B cell (primary cell): Measurements from ENCODE around the gene CATSPERD. TPM values are rescaled to one million over a fixed set of nuclear protein-coding genes. Genes with fewer than 3 reads are reported as not detected.
A peak's percentile ranks its signal among the peaks of the same experiment; 100 is the strongest.

Experiments used
- ATAC-seq: fragments of 200-7000 bp; cut with Tn5 transposase; one replicate; pipeline ENCODE4 v1.10.0; 2021; ENCODE audit warnings: low read depth, mild to moderate bottlenecking, moderate number of reproducible peaks, moderate library complexity
- CTCF ChIA-PET: fragments of 350-600 bp; sonication (Branson Sonifier 250); formaldehyde crosslinking; loops from one replicate; lab custom pipeline; 2021; ENCODE audit warnings: antibody characterized with exemption, inconsistent platforms; lab: Charles Lee
- POLR2A ChIA-PET: fragments of 350-600 bp; sonication (Branson Sonifier 250); formaldehyde crosslinking; loops from one replicate; lab custom pipeline; 2021; ENCODE audit warnings: antibody characterized with exemption; lab: Charles Lee
- DNase-seq: peaks from one replicate; pipeline ENCODE4 v3.0.0; 2013
- H2AFZ ChIP-seq: 2 replicates; pipeline ENCODE4 v1.6.1; 2012; ENCODE audit warnings: mild to moderate bottlenecking, low read depth, low read length; ENCODE audit not compliant: insufficient read depth, poor library complexity, severe bottlenecking
- H3K27ac ChIP-seq, 2 donors: 1 replicate in 1 of 2; 2 replicates in 1 of 2; pipeline ENCODE4 v1.5.1; 2012 to 2013; ENCODE audit warnings: low read length in 2 of 2, mild to moderate bottlenecking in 2 of 2, moderate library complexity in 1 of 2
- H3K27me3 ChIP-seq, 4 experiments: fragments of 200-600 bp in 1 of 4; sonication (generic) in 1 of 4; replicated peaks in 1 of 4; 1 replicate in 2 of 4; 2 replicates in 2 of 4; pipeline versions ENCODE4 v1.6.1 to v1.7.0; 2013 to 2016; ENCODE audit warnings: low read length in 3 of 4, mild to moderate bottlenecking in 2 of 4, mixed read lengths in 1 of 4, moderate library complexity in 1 of 4; ENCODE audit not compliant: insufficient read depth in 4 of 4, control insufficient read depth in 3 of 4; ENCODE audit errors: control extremely low read depth in 1 of 4
- H3K36me3 ChIP-seq, 2 experiments: replicated peaks in 1 of 2; 1 replicate in 1 of 2; 2 replicates in 1 of 2; pipeline versions ENCODE4 v1.6.1 to v1.7.1; 2013; ENCODE audit warnings: low read length in 1 of 2; ENCODE audit not compliant: insufficient read depth in 2 of 2, control insufficient read depth in 1 of 2; ENCODE audit errors: control extremely low read depth in 1 of 2, extremely low read depth in 1 of 2
- H3K4me1 ChIP-seq, 2 donors: fragments of 200-600 bp in 1 of 2; sonication (generic) in 1 of 2; 1 replicate in 1 of 2; 2 replicates in 1 of 2; pipeline versions ENCODE4 v1.5.1 to v1.6.1; 2013 to 2017; ENCODE audit warnings: low read length in 2 of 2; ENCODE audit not compliant: control insufficient read depth in 2 of 2, insufficient read depth in 2 of 2
- H3K4me2 ChIP-seq: replicated peaks from 2 replicates; pipeline ENCODE3; 2012; ENCODE audit warnings: mild to moderate bottlenecking, low read depth, low read length; ENCODE audit not compliant: poor library complexity, severe bottlenecking
- H3K4me3 ChIP-seq, 5 experiments: fragments of 200-600 bp in 1 of 5; sonication (generic) in 1 of 5; 1 replicate in 3 of 5; 2 replicates in 2 of 5; pipeline versions ENCODE4 v1.5.1 to v1.7.0; 2011 to 2016; ENCODE audit warnings: low read length in 4 of 5, mild to moderate bottlenecking in 4 of 5, low read depth in 2 of 5, control low read depth in 1 of 5, moderate library complexity in 1 of 5; ENCODE audit not compliant: insufficient read depth in 1 of 5; ENCODE audit errors: control extremely low read depth in 1 of 5, extremely low read depth in 1 of 5
- H3K79me2 ChIP-seq: fragments of 200-600 bp; sonication (generic); one replicate; pipeline ENCODE4 v1.6.0; 2016; ENCODE audit warnings: low read length; ENCODE audit not compliant: control insufficient read depth, insufficient read depth
- H3K9ac ChIP-seq: fragments of 200-600 bp; sonication (generic); 2 replicates; pipeline ENCODE4 v1.6.1; 2017; ENCODE audit warnings: mild to moderate bottlenecking, low read length, moderate library complexity
- H3K9me3 ChIP-seq, 3 donors: one replicate each; pipeline versions ENCODE4 v1.6.1 to v1.7.1; 2013; ENCODE audit warnings: low read length in 2 of 3; ENCODE audit not compliant: control insufficient read depth in 2 of 3, insufficient read depth in 1 of 3; ENCODE audit errors: control extremely low read depth in 1 of 3
- H4K20me1 ChIP-seq: 2 replicates; pipeline ENCODE4 v1.6.0; 2012; ENCODE audit warnings: mild to moderate bottlenecking, low read length; ENCODE audit not compliant: insufficient read depth, control insufficient read depth, poor library complexity, severe bottlenecking
- H3K27ac Mint-ChIP-seq: one replicate; pipeline ENCODE4 v1.8.0; 2021; ENCODE audit warnings: mixed read lengths
- H3K27me3 Mint-ChIP-seq: one replicate; pipeline ENCODE4 v1.8.0; 2021; ENCODE audit warnings: mixed read lengths
- H3K4me1 Mint-ChIP-seq: one replicate; pipeline ENCODE4 v1.8.0; 2021; ENCODE audit warnings: mixed read lengths
- H3K4me3 Mint-ChIP-seq: one replicate; pipeline ENCODE4 v1.8.0; 2021; ENCODE audit warnings: mixed read lengths
- H3K9me3 Mint-ChIP-seq: one replicate; pipeline ENCODE4 v1.8.0; 2022; ENCODE audit warnings: mixed read lengths; ENCODE audit not compliant: insufficient read depth
- CTCF ChIP-seq: fragments of 200-600 bp; IDR thresholded peaks from one replicate; pipeline ENCODE4 v1.8.0; 2022; ENCODE audit warnings: antibody characterized with exemption, mild to moderate bottlenecking
- EZH2 ChIP-seq: IDR thresholded peaks from 2 replicates; pipeline ENCODE4 v1.6.1; 2012; ENCODE audit warnings: borderline replicate concordance, low read depth, mild to moderate bottlenecking, moderate library complexity, low read length; ENCODE audit not compliant: insufficient read depth, poor library complexity, severe bottlenecking
- WGBS: methylation state at CpG from one replicate; pipeline ENCODE4 v1.1.5; 2013; ENCODE audit warnings: missing lambda C conversion rate; ENCODE audit not compliant: insufficient coverage; 5-methylcytosine and 5-hydroxymethylcytosine counted together
- intact Hi-C: fragments of 100-400 bp; cut with micrococcal nuclease; formaldehyde crosslinking; loops from one replicate; pipeline ENCODE4 v1.10.0; 2022
- polyA plus RNA-seq: library from polyadenylated mRNA; depleted of rRNA; stranded (reverse); fragments of >200 nt; gene quantifications from 2 replicates; pipeline ENCODE4 v1.2.3, GENCODE V29; 2012
- total RNA-seq, 2 donors: library from RNA; stranded (reverse); fragments of 120-200 nt in 1 of 2; gene quantifications; 1 replicate in 1 of 2; 2 replicates in 1 of 2; pipeline versions ENCODE4 v1.2.3 to v1.2.4, GENCODE V29; 2013 to 2022

The CATSPERD gene
- total and polyA plus RNA-seq, 2 donors (not counting 1 experiment from before 2014, with no cell fraction given), result not detected

GRCh38 chr19:5792224-5792623, 71.8 kb downstream of the CATSPERD start:
- CTCF ChIA-PET, result interaction anchor here (1.2 to 2.5 kb wide), 2 partner anchors 12 to 109 kb away, joined by 3 to 16 read pairs; no protein-coding TSS in a partner anchor
- Histone ChIP-seq H2AFZ (no peak overlapping the region), H3K4me3 (no peak overlapping the region), H3K9ac (no peak overlapping the region), H3K9me3 (peaks cover 0 to 20% (median 3%) of the 10 kb centered on the region in 3 donors), H4K20me1 (peaks cover 28% of the 10 kb centered on the region), H3K27ac (no peak overlapping the region), H3K4me2 (no peak overlapping the region), H3K79me2 (peaks cover 5% of the 10 kb centered on the region), H3K4me1 (peaks cover 5 to 16% of the 10 kb centered on the region in 2 donors), H3K27me3 (peaks cover 0 to 6% (median 0%) of the 10 kb centered on the region in 4 experiments), H3K36me3 (peaks cover 0 to 27% of the 10 kb centered on the region in 2 experiments)
- 97% methylated on average over 11 of the region's 18 CpGs for WGBS
- no peaks in the 10 kb centered on the region for H3K9me3 Mint-ChIP-seq
- H3K4me3 Mint-ChIP-seq, result no peak overlapping the region
- intact Hi-C loops, result no loop called here
- DNase-seq (no peak), ATAC-seq (no peak)
- peaks cover 10% of the 10 kb centered on the region for H3K4me1 Mint-ChIP-seq
- POLR2A ChIA-PET, result no interaction called here
- TF ChIP-seq CTCF, result no peak
- TF ChIP-seq EZH2, result no peak
- peaks cover 3% of the 10 kb centered on the region for H3K27me3 Mint-ChIP-seq
- no peak overlapping the region for H3K27ac Mint-ChIP-seq

GRCh38 chr19:5793188-5793587, 72.8 kb downstream of the CATSPERD start:
- Histone ChIP-seq H3K9me3 (peaks cover 0 to 20% (median 3%) of the 10 kb centered on the region in 3 donors), H2AFZ (no peak overlapping the region), H3K27ac (no peak overlapping the region), H3K27me3 (peaks cover 0 to 12% (median 0%) of the 10 kb centered on the region in 4 experiments), H4K20me1 (peaks cover 21% of the 10 kb centered on the region), H3K9ac (no peak overlapping the region), H3K4me3 (no peak overlapping the region), H3K4me2 (no peak overlapping the region), H3K4me1 (peaks cover 5 to 16% of the 10 kb centered on the region in 2 donors), H3K36me3 (peaks cover 0 to 17% of the 10 kb centered on the region in 2 experiments), H3K79me2 (no peaks in the 10 kb centered on the region)
- ChIA-PET POLR2A (no interaction called here), CTCF (interaction anchor here (2.7 kb wide), 1 partner anchor 11 kb away, joined by 11 read pairs; the partner anchor contains the start of gene NRTN)
- ATAC-seq (no peak), DNase-seq (peak; percentile 10)
- Mint-ChIP-seq H3K27me3 (peaks cover 3% of the 10 kb centered on the region), H3K9me3 (no peaks in the 10 kb centered on the region), H3K4me3 (no peak overlapping the region), H3K4me1 (peaks cover 10% of the 10 kb centered on the region), H3K27ac (no peak overlapping the region)
- intact Hi-C loops, result no loop called here
- 83% methylated on average over 3 of the region's 3 CpGs for WGBS
- TF ChIP-seq EZH2 (no peak), CTCF (no peak)
